Keratinocyte (primary cell): ENCODE measurements around the gene PPIG. TPM values are rescaled to one million over a fixed set of nuclear protein-coding genes. Genes with fewer than 3 reads are reported as not detected.

ENCODE experiments used
- DNase-seq: peaks from one replicate; pipeline ENCODE4 v3.0.0-alpha.2; 2011; ENCODE audit warnings: low read depth, missing footprints, low spot score
- FAIRE-seq: peaks from 2 replicates; lab custom pipeline; 2011; peaks lifted over from hg19 to GRCh38; lab: Jason Lieb, UNC
- H2AFZ ChIP-seq: 2 replicates; pipeline ENCODE4 v1.6.0; 2012; ENCODE audit warnings: low read length, control low read depth, inconsistent platforms; ENCODE audit not compliant: control insufficient read depth
- H3K27ac ChIP-seq: 2 replicates; pipeline ENCODE4 v1.5.1; 2011; ENCODE audit warnings: low read length; ENCODE audit not compliant: control insufficient read depth, insufficient read depth
- H3K27me3 ChIP-seq: 3 replicates; pipeline ENCODE4 v1.6.0; 2011; ENCODE audit warnings: low read length; ENCODE audit not compliant: control insufficient read depth, insufficient read depth; ENCODE audit errors: extremely low read depth
- H3K36me3 ChIP-seq, 2 experiments: 2 replicates in 1 of 2; 3 replicates in 1 of 2; pipeline ENCODE4 v1.5.1; 2011; ENCODE audit warnings: low read length in 2 of 2, mild to moderate bottlenecking in 1 of 2; ENCODE audit not compliant: control insufficient read depth in 2 of 2, insufficient read depth in 2 of 2; ENCODE audit errors: extremely low read depth in 1 of 2
- H3K4me1 ChIP-seq: 3 replicates; pipeline ENCODE4 v1.5.1; 2011; ENCODE audit warnings: low read length; ENCODE audit not compliant: control insufficient read depth, insufficient read depth; ENCODE audit errors: extremely low read depth
- H3K4me2 ChIP-seq: 3 replicates; pipeline ENCODE4 v1.6.0; 2011; ENCODE audit warnings: low read depth, low read length; ENCODE audit not compliant: control insufficient read depth, insufficient read depth; ENCODE audit errors: extremely low read depth
- H3K4me3 ChIP-seq, 3 experiments: fragments of 200-600 bp in 1 of 3; sonication (generic) in 1 of 3; 2 replicates in 2 of 3; 3 replicates in 1 of 3; pipeline ENCODE4 v1.5.1; 2011 to 2016; ENCODE audit warnings: low read length in 3 of 3, mild to moderate bottlenecking in 3 of 3, control low read depth in 2 of 3, inconsistent platforms in 1 of 3, low read depth in 1 of 3, mixed read lengths in 1 of 3, mixed run types in 1 of 3, moderate library complexity in 1 of 3; ENCODE audit not compliant: control insufficient read depth in 2 of 3, insufficient read depth in 2 of 3; ENCODE audit errors: extremely low read depth in 1 of 3
- H3K79me2 ChIP-seq: 2 replicates; pipeline ENCODE4 v1.6.0; 2012; ENCODE audit warnings: low read length; ENCODE audit not compliant: control insufficient read depth, insufficient read depth
- H3K9ac ChIP-seq: 3 replicates; pipeline ENCODE4 v1.6.0; 2011; ENCODE audit warnings: low read length; ENCODE audit not compliant: control insufficient read depth, insufficient read depth; ENCODE audit errors: extremely low read depth
- H3K9me1 ChIP-seq: 3 replicates; pipeline ENCODE4 v1.6.0; 2011; ENCODE audit warnings: low read length; ENCODE audit not compliant: control insufficient read depth, insufficient read depth; ENCODE audit errors: extremely low read depth
- H3K9me3 ChIP-seq: 2 replicates; pipeline ENCODE4 v1.5.1; 2012; ENCODE audit warnings: low read depth, low read length; ENCODE audit not compliant: control insufficient read depth
- H4K20me1 ChIP-seq: 3 replicates; pipeline ENCODE4 v1.6.0; 2011; ENCODE audit warnings: low read length; ENCODE audit not compliant: control insufficient read depth, insufficient read depth; ENCODE audit errors: extremely low read depth
- CTCF ChIP-seq, 3 experiments: IDR thresholded peaks in 1 of 3; conservative IDR thresholded peaks in 1 of 3; optimal IDR thresholded peaks in 1 of 3; 2 replicates in 2 of 3; 3 replicates in 1 of 3; pipeline versions ENCODE3 to v1.5.1; 2011; ENCODE audit warnings: low read length in 3 of 3, mild to moderate bottlenecking in 3 of 3, moderate library complexity in 2 of 3, control low read depth in 1 of 3, inconsistent platforms in 1 of 3; ENCODE audit not compliant: insufficient read depth in 2 of 3; ENCODE audit errors: extremely low read depth in 1 of 3
- EZH2 ChIP-seq: IDR thresholded peaks from one replicate; pipeline ENCODE4 v1.6.1; 2012; ENCODE audit warnings: inconsistent platforms, mild to moderate bottlenecking, low read length, moderate library complexity
- dilution Hi-C: fragments of 300-500 bp; cut with MboI; formaldehyde crosslinking; loops from one replicate; pipeline ENCODE4 v1.7.0; 2020; ENCODE audit warnings: low sequenced_read_pairs; ENCODE audit not compliant: extremely low pct_ligation_motif_present
- polyA plus RNA-seq, 5 experiments: library from polyadenylated mRNA; depleted of rRNA in 3 of 5; stranded (reverse) in 3 of 5; stranded (forward) in 1 of 5; unstranded in 1 of 5; fragments of >200 nt; gene quantifications; 1 replicate in 1 of 5; 2 replicates in 3 of 5; 3 replicates in 1 of 5; pipeline versions ENCODE4 v1.2.1 to v1.2.3, GENCODE V29; 2011 to 2012; ENCODE audit warnings: missing spikeins in 2 of 5, low read depth in 1 of 5, low replicate concordance in 1 of 5

The PPIG gene
- polyA plus RNA-seq, 1 donor (not counting 4 experiments of a cell fraction or from before 2014, with no cell fraction given) = 37.4 TPM

GRCh38 chr2:169540146-169540545, 44.0 kb upstream of the PPIG start:
- Histone ChIP-seq H3K27me3 (no peaks in the 10 kb centered on the region), H3K9ac (no peak overlapping the region), H4K20me1 (no peaks in the 10 kb centered on the region), H3K9me3 (no peaks in the 10 kb centered on the region), H3K27ac (no peak overlapping the region), H2AFZ (no peak overlapping the region), H3K4me3 (no peak overlapping the region), H3K79me2 (no peaks in the 10 kb centered on the region), H3K9me1 (no peaks in the 10 kb centered on the region), H3K36me3 (peaks cover 2 to 5% of the 10 kb centered on the region in 2 experiments), H3K4me1 (no peaks in the 10 kb centered on the region), H3K4me2 (no peak overlapping the region)
- dilution Hi-C loops = no loop called here
- FAIRE-seq (no peak), DNase-seq (no peak)
- TF ChIP-seq EZH2 (no peak), CTCF (optimal IDR thresholded peaks at IDR 0.05 in 1 of 3, IDR thresholded peaks at IDR 0.05 in 1 of 3, conservative IDR thresholded peaks at IDR 0.05 in 1 of 3; ENCODE audit: extremely low read depth in 1 of 3, insufficient read depth in 2 of 3, low read length in 3 of 3) (no peak)

- H3K4me1 ChIP-seq = no peaks in the 10 kb centered on the region
- no peaks in the 10 kb centered on the region for H3K9me3 ChIP-seq
- peaks cover 3 to 6% of the 10 kb centered on the region in 2 experiments for H3K36me3 ChIP-seq
- H3K9me1 ChIP-seq = no peaks in the 10 kb centered on the region
- no peak overlapping the region for H3K27ac ChIP-seq
- no peaks in the 10 kb centered on the region for H4K20me1 ChIP-seq
- no peaks in the 10 kb centered on the region for H3K79me2 ChIP-seq
- no peak for FAIRE-seq
- H3K4me2 ChIP-seq = no peak overlapping the region
- no peak overlapping the region for H3K4me3 ChIP-seq
- dilution Hi-C loops = no loop called here
- no peak overlapping the region for H2AFZ ChIP-seq
- DNase-seq = no peak
- no peaks in the 10 kb centered on the region for H3K27me3 ChIP-seq
- no peak for TF ChIP-seq EZH2
- no peak for TF ChIP-seq CTCF (optimal IDR thresholded peaks at IDR 0.05 in 1 of 3, IDR thresholded peaks at IDR 0.05 in 1 of 3, conservative IDR thresholded peaks at IDR 0.05 in 1 of 3; ENCODE audit: extremely low read depth in 1 of 3, insufficient read depth in 2 of 3, low read length in 3 of 3)
- H3K9ac ChIP-seq = no peak overlapping the region
Measured at GRCh38 chr2:169542433-169542832, 41.7 kb upstream of the PPIG start.
